ENCODE data around the gene FOXP1. TPM values are rescaled to one million over a fixed set of nuclear protein-coding genes. Genes with fewer than 3 reads are reported as not detected.

The FOXP1 gene
- total and polyA plus RNA-seq, 4 donors, result 4.9 to 35.4 (median 32.0) TPM

DNA sequence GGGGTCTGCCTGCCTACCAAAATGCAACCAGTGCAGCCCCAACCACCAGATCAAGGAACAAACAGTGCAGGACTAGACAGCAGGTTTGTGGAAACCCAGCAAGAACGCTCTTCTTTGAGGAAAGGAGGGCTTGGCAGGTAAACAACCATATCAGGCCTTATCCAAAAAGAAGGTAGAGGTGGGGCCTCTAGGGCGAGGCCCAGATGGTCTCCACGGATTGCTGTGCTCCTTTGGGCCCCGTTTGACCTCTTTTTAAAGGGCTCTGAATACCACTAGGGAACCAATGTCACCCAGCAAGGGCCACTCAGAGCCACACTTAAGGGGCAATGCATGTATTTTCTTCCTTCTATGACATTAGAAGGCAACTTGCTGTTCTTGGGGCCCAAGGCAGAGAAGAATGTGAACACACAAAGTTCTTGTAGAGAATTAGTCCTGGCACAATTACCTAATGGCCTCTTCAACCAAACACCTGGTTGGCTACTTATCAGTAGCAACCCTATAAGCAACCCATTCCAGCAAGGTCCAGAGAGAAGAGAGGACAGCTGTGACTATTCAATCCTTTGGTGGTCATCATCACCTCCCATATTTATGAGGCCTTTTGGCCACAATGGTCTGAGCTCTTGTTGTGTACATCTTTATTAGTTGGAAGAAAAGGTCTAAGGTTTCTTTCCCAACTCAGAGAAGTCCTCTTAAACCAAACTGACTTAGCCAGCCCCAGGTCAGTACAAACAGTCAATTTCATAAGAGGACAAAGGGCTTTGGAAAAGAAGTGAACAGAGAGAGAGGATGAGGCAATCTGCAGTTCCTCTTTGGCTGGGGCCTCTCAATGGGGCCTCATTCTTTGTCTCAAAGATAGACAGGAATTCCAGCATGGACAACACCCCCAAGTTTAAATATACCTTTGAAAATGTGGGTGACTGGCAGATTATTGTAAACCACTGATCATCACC, 36.0 kb downstream of the FOXP1 start:
- H3K36me3 ChIP-seq (ENCODE audit: control insufficient read depth in 4 of 4, insufficient read depth in 3 of 4, low read depth in 1 of 4, low read length in 3 of 4), result no peaks in the 10 kb centered on the region
- H3K27me3 ChIP-seq (ENCODE audit: control insufficient read depth in 4 of 4, insufficient read depth in 4 of 4, low read length in 3 of 4), result no peaks in the 10 kb centered on the region
- H3K4me1 ChIP-seq (ENCODE audit: control insufficient read depth in 4 of 4, insufficient read depth in 4 of 4, low read length in 3 of 4), result peaks cover 14 to 37% (median 28%) of the 10 kb centered on the region in 4 donors
- 75% methylated on average over 4 of the region's 4 CpGs for WGBS
- TF ChIP-seq JUND (IDR thresholded peaks at IDR 0.05) (peak; percentile 82 to 86), NR2F2 (IDR thresholded peaks at IDR 0.05) (no peak), FOXA1 (IDR thresholded peaks at IDR 0.05) (no peak), HNF4G (IDR thresholded peaks at IDR 0.05) (peak; percentile 78), RAD21 (IDR thresholded peaks at IDR 0.05) (peak; percentile 48 to 55), RXRA (IDR thresholded peaks at IDR 0.05) (peak; percentile 73 to 79), EGR1 (IDR thresholded peaks at IDR 0.05; ENCODE audit: low read depth in 2 of 2) (peak; percentile 13 to 42), GABPA (IDR thresholded peaks at IDR 0.05 in 1 of 2, conservative IDR thresholded peaks at IDR 0.05 in 1 of 2) (no peak), SP1 (IDR thresholded peaks at IDR 0.05) (peak; percentile 56), TAF1 (conservative IDR thresholded peaks at IDR 0.05) (no peak), FOXA2 (IDR thresholded peaks at IDR 0.05) (peak; percentile 8), HNF4A (conservative IDR thresholded peaks at IDR 0.05) (peak; percentile 94 to 95), YY1 (IDR thresholded peaks at IDR 0.05) (peak; percentile 65)
- TF ChIP-seq, protein P1, sequence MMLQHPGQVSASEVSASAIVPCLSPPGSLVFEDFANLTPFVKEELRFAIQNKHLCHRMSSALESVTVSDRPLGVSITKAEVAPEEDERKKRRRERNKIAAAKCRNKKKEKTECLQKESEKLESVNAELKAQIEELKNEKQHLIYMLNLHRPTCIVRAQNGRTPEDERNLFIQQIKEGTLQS (IDR thresholded peaks at IDR 0.05), result peak; percentile 91
- TF ChIP-seq, protein P2, sequence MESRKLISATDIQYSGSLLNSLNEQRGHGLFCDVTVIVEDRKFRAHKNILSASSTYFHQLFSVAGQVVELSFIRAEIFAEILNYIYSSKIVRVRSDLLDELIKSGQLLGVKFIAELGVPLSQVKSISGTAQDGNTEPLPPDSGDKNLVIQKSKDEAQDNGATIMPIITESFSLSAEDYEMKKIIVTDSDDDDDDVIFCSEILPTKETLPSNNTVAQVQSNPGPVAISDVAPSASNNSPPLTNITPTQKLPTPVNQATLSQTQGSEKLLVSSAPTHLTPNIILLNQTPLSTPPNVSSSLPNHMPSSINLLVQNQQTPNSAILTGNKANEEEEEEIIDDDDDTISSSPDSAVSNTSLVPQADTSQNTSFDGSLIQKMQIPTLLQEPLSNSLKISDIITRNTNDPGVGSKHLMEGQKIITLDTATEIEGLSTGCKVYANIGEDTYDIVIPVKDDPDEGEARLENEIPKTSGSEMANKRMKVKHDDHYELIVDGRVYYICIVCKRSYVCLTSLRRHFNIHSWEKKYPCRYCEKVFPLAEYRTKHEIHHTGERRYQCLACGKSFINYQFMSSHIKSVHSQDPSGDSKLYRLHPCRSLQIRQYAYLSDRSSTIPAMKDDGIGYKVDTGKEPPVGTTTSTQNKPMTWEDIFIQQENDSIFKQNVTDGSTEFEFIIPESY (IDR thresholded peaks at IDR 0.05), result no peak
- TF ChIP-seq, protein P3, sequence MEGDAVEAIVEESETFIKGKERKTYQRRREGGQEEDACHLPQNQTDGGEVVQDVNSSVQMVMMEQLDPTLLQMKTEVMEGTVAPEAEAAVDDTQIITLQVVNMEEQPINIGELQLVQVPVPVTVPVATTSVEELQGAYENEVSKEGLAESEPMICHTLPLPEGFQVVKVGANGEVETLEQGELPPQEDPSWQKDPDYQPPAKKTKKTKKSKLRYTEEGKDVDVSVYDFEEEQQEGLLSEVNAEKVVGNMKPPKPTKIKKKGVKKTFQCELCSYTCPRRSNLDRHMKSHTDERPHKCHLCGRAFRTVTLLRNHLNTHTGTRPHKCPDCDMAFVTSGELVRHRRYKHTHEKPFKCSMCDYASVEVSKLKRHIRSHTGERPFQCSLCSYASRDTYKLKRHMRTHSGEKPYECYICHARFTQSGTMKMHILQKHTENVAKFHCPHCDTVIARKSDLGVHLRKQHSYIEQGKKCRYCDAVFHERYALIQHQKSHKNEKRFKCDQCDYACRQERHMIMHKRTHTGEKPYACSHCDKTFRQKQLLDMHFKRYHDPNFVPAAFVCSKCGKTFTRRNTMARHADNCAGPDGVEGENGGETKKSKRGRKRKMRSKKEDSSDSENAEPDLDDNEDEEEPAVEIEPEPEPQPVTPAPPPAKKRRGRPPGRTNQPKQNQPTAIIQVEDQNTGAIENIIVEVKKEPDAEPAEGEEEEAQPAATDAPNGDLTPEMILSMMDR (IDR thresholded peaks at IDR 0.05; ENCODE audit: low read depth, low read length, missing input control), result no peak
- TF ChIP-seq, protein P4, sequence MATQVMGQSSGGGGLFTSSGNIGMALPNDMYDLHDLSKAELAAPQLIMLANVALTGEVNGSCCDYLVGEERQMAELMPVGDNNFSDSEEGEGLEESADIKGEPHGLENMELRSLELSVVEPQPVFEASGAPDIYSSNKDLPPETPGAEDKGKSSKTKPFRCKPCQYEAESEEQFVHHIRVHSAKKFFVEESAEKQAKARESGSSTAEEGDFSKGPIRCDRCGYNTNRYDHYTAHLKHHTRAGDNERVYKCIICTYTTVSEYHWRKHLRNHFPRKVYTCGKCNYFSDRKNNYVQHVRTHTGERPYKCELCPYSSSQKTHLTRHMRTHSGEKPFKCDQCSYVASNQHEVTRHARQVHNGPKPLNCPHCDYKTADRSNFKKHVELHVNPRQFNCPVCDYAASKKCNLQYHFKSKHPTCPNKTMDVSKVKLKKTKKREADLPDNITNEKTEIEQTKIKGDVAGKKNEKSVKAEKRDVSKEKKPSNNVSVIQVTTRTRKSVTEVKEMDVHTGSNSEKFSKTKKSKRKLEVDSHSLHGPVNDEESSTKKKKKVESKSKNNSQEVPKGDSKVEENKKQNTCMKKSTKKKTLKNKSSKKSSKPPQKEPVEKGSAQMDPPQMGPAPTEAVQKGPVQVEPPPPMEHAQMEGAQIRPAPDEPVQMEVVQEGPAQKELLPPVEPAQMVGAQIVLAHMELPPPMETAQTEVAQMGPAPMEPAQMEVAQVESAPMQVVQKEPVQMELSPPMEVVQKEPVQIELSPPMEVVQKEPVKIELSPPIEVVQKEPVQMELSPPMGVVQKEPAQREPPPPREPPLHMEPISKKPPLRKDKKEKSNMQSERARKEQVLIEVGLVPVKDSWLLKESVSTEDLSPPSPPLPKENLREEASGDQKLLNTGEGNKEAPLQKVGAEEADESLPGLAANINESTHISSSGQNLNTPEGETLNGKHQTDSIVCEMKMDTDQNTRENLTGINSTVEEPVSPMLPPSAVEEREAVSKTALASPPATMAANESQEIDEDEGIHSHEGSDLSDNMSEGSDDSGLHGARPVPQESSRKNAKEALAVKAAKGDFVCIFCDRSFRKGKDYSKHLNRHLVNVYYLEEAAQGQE (IDR thresholded peaks at IDR 0.05), result no peak
- TF ChIP-seq, protein P5, sequence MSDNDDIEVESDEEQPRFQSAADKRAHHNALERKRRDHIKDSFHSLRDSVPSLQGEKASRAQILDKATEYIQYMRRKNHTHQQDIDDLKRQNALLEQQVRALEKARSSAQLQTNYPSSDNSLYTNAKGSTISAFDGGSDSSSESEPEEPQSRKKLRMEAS (IDR thresholded peaks at IDR 0.05), result peak; percentile 72
- no peak for DNase-seq (ENCODE audit: low spot score)
- no peaks in the 10 kb centered on the region for H3K9me3 ChIP-seq (ENCODE audit: control insufficient read depth in 4 of 4, low read length in 3 of 4)
- peak overlapping the region; percentile 20 to 43 for H3K27ac ChIP-seq (ENCODE audit: low read depth in 1 of 2, low read length in 2 of 2)
- H3K4me3 ChIP-seq (ENCODE audit: low read depth in 1 of 3, low read length in 3 of 3), result no peak overlapping the region
- H3K9ac ChIP-seq (ENCODE audit: low read depth in 1 of 2, low read length in 2 of 2), result no peak overlapping the region
